Aorta (tissue), 5 donors: ENCODE results near the gene FAM13A. TPM values are rescaled to one million over a fixed set of nuclear protein-coding genes. Genes with fewer than 3 reads are reported as not detected.

Experiments used
- ATAC-seq: fragments of 200-7000 bp; cut with Tn5 transposase; one replicate; pipeline ENCODE4 v1.9.1; 2022; ENCODE audit warnings: moderate library complexity; ENCODE audit not compliant: low FRiP score
- DNase-seq, 2 donors: peaks; one replicate each; pipeline ENCODE4 v3.0.0-alpha.2; 2020
- H3K27ac ChIP-seq, 2 donors: one replicate each; pipeline ENCODE4 v1.5.1; 2013; ENCODE audit warnings: low read length in 2 of 2, mild to moderate bottlenecking in 2 of 2, moderate library complexity in 2 of 2, control low read depth in 1 of 2, inconsistent platforms in 1 of 2, low read depth in 1 of 2
- H3K27me3 ChIP-seq, 2 donors: one replicate each; pipeline ENCODE4 v1.6.1; 2013; ENCODE audit warnings: control low read depth in 1 of 2, low read length in 1 of 2, mild to moderate bottlenecking in 1 of 2, moderate library complexity in 1 of 2; ENCODE audit not compliant: insufficient read depth in 2 of 2, control insufficient read depth in 1 of 2
- H3K36me3 ChIP-seq, 2 donors: one replicate each; pipeline ENCODE4 v1.6.1; 2013; ENCODE audit warnings: control low read depth in 1 of 2, low read length in 1 of 2, mild to moderate bottlenecking in 1 of 2; ENCODE audit not compliant: insufficient read depth in 2 of 2, control insufficient read depth in 1 of 2
- H3K4me1 ChIP-seq, 2 donors: one replicate each; pipeline ENCODE4 v1.6.1; 2013; ENCODE audit warnings: low read length in 2 of 2, control low read depth in 1 of 2, mild to moderate bottlenecking in 1 of 2, moderate library complexity in 1 of 2; ENCODE audit not compliant: insufficient read depth in 2 of 2, control insufficient read depth in 1 of 2
- H3K4me3 ChIP-seq, 2 donors: one replicate each; pipeline ENCODE4 v1.5.1; 2013; ENCODE audit warnings: low read length in 2 of 2, control low read depth in 1 of 2, mild to moderate bottlenecking in 1 of 2
- H3K9me3 ChIP-seq: one replicate; pipeline ENCODE4 v1.6.1; 2013; ENCODE audit warnings: mild to moderate bottlenecking, low read length; ENCODE audit not compliant: control insufficient read depth
- WGBS, 2 donors: extraction: QIAGEN DNeasy Blood & Tissue Kit; methylation state at CpG; one replicate each; pipeline ENCODE4 v1.1.7; 2013; 5-methylcytosine and 5-hydroxymethylcytosine counted together
- intact Hi-C, 2 donors: fragments of 100-400 bp; cut with DNase I; formaldehyde crosslinking; loops; one replicate each; pipeline versions ENCODE4 v1.14.2 to v1.15.0; 2022
- polyA plus RNA-seq, 2 donors: library from polyadenylated mRNA; stranded (reverse); fragments of 200-250 nt; gene quantifications; one replicate each; pipeline ENCODE4 v1.2.3, GENCODE V29; 2013
- total RNA-seq, 2 donors: library from RNA; stranded (reverse); fragmentation: NEBNext Ultra II Directional; extraction: Animal tissue kit (Norgen Biotek cat#: 25700); gene quantifications; one replicate each; pipeline ENCODE4 v1.2.1, GENCODE V29; 2021
- donor health status: healthy with polysubstance abuse.
- donor health status: Bipolar disorder and iron deficiency.
- donor health status: DM: no; HTN: no; CAD: no.
- donor health status: DM: no; HTN: no; CAD: no.
- donor health status: DM: yes; HTN: yes; CAD: no.

Gene FAM13A
- total and polyA plus RNA-seq, 4 donors = 9.0 to 60.3 (median 23.5) TPM

DNA sequence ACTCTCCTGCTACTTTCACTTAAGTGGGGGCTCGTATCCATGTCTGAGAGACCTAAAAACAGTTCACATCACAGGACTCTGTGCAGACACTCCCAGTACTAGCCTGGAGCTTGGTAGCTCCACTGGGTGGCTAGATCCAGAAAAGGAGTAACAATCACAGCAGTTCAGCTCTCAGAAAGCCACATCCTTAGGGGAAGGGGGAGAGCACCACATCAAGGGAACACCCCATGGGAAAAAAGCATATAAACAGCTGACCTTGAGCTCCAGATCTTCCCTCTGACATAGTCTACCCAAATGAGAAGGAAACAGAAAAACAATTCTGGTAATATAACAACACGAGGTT is 175.8 kb downstream of the FAM13A start:
- ATAC-seq (no peak), DNase-seq (no peak)
- H3K36me3 ChIP-seq = no peaks in the 10 kb centered on the region
- no peaks in the 10 kb centered on the region for H3K9me3 ChIP-seq
- 86 to 91% methylated on average over 2 of the region's 2 CpGs for WGBS, 2 donors
- intact Hi-C loops = no loop called here
- no peaks in the 10 kb centered on the region for H3K27me3 ChIP-seq
- H3K27ac ChIP-seq = no peak overlapping the region
- no peak overlapping the region for H3K4me3 ChIP-seq
- H3K4me1 ChIP-seq = peaks cover 0 to 3% of the 10 kb centered on the region in 2 donors

DNA sequence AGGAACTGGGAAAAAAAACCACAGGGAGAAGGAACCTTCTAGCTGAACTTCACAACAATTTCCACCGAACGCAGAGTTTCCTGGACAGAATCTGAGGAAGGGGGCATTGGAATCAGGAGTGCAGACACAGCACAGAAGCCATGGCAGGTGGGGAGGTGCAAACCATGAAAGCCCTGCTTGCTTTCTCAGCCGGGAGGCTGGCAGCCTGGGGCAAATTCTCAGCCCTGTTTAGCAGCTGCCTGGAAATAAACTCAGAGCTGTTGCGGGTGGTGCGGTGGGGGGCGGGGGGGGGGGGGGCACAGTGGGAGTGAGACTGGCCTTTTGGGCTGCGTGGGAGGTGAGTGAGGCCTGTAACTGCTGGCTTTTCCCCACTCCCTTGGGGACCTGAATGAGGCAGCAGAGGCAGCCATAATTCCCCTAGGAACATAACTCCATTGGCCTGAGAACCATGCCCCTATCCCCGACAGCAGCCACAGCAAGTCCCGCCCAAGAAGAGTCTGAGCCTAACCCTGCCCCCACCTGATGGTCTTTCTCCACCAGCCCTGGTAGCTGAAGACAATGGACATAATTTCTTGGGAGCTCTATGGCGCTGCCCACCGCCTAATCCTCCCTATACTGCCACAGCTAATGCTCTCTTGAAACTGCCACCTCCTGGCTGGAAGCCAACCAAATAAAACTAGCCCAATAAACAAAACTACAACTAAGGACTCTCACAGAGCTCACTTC is 176.3 kb downstream of the FAM13A start:
- H3K9me3 ChIP-seq = no peaks in the 10 kb centered on the region
- DNase-seq = no peak
- no peaks in the 10 kb centered on the region for H3K36me3 ChIP-seq
- H3K4me3 ChIP-seq = no peak overlapping the region
- H3K27me3 ChIP-seq = no peaks in the 10 kb centered on the region
- H3K27ac ChIP-seq = no peak overlapping the region
- intact Hi-C loops = no loop called here
- WGBS, 2 donors = 66 to 70% methylated on average over 9 to 11 of the region's 11 CpGs
- ATAC-seq = no peak
- peaks cover 0 to 3% of the 10 kb centered on the region in 2 donors for H3K4me1 ChIP-seq

DNA sequence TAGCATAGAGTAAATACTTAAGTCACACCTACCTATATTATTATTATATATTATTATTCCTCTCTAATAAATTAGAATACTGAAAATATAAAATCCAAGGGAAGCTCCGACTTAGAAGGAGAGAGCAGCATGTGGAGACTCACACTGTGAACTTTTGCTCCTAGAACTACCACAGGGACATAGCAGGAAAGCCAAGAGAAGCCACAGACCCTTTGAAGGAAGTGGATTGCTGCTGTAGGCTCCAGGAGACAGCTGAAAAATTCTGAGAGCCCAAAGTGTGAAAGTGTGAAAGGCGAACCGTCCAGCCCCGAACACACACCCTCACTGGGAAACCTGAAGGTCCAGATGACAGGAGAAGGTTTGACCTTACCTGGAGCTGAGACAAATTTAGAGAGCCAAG is 177.0 kb downstream of the FAM13A start:
- ATAC-seq (no peak), DNase-seq (no peak)
- no peaks in the 10 kb centered on the region for H3K9me3 ChIP-seq
- no peaks in the 10 kb centered on the region for H3K27me3 ChIP-seq
- H3K4me3 ChIP-seq = no peak overlapping the region
- WGBS, 2 donors = 90 to 94% methylated on average over 4 of the region's 4 CpGs
- intact Hi-C loops = no loop called here
- no peaks in the 10 kb centered on the region for H3K36me3 ChIP-seq
- no peak overlapping the region for H3K27ac ChIP-seq
- peaks cover 0 to 3% of the 10 kb centered on the region in 2 donors for H3K4me1 ChIP-seq

DNA sequence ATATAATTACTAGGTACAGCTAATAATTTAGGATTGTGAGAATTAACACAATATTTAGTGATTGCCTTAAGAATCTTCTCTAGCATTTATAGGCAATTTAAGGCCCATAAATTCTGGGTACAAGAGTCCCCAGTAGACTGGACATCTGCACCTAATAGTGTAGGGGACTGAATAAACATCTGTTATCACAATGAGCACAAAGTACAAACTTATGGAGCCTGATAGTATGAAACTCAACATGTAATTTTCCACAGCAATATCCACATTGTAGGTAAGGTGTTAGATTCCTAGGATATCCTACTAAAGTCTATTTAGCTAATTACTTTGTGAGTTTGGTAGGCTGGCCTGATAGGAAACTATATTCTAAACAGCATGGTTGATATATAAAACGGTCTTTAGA is 178.3 kb downstream of the FAM13A start:
- WGBS, 2 donors = 83 to 89% methylated on average over 1 of the region's 1 CpG

DNA sequence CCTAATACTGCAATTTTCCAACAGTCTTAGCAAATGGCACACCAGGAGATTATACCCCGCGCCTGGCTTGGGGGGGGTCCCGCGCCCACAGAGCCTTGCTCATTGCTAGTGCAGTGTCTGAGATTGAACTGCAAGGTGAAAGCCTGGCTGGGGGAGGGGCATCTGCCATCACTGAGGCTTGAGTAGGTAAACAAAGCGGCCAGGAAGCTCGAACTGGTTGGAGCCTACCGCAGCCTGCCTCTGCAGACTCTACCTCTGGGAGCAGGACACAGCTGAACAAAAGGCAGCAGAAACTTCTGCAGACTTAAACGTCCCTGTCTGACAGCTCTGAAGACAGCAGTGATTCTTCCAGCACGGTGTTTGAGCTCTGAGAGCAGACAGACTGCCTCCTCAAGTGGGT is 186.6 kb downstream of the FAM13A start:
- 92 to 93% methylated on average over 9 of the region's 9 CpGs for WGBS, 2 donors
- intact Hi-C loops = no loop called here
- H3K27ac ChIP-seq = no peak overlapping the region
- DNase-seq (no peak), ATAC-seq (no peak)
- H3K9me3 ChIP-seq = no peaks in the 10 kb centered on the region
- H3K36me3 ChIP-seq = no peaks in the 10 kb centered on the region
- H3K4me3 ChIP-seq = no peak overlapping the region
- no peaks in the 10 kb centered on the region for H3K27me3 ChIP-seq
- no peaks in the 10 kb centered on the region for H3K4me1 ChIP-seq

More for the DNA sequence above, 178.3 kb downstream of the FAM13A start:
- no peak overlapping the region for H3K27ac ChIP-seq
- ATAC-seq = no peak
- H3K9me3 ChIP-seq = no peaks in the 10 kb centered on the region
- intact Hi-C loops = no loop called here
- no peaks in the 10 kb centered on the region for H3K27me3 ChIP-seq
- peaks cover 0 to 3% of the 10 kb centered on the region in 2 donors for H3K4me1 ChIP-seq
- no peak overlapping the region for H3K4me3 ChIP-seq
- DNase-seq = no peak
- H3K36me3 ChIP-seq = no peaks in the 10 kb centered on the region

DNA sequence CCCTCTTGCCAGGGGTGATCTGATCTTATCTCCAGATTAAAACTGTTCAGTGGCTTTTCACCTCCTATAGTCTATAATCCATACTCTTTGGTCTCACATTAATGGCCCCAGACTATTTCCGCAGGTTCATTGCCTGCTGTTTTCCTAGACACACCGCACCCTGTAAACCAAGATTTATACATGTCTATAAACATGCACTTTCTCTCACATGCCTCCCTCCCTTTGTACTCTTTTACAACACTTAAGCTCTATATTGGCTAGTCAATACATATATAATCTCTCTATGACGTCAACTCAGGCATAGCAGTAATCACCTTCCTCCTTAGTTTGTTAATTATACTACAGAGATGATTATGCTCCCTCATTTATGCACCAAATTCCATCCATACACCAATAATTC is 188.5 kb downstream of the FAM13A start:
- Histone ChIP-seq H3K36me3 (no peaks in the 10 kb centered on the region), H3K9me3 (no peaks in the 10 kb centered on the region), H3K4me1 (no peaks in the 10 kb centered on the region), H3K4me3 (no peak overlapping the region), H3K27ac (no peak overlapping the region), H3K27me3 (no peaks in the 10 kb centered on the region)
- no peak for DNase-seq
- 94 to 98% methylated on average over 3 of the region's 3 CpGs for WGBS, 2 donors
- intact Hi-C loops = no loop called here
- no peak for ATAC-seq

DNA sequence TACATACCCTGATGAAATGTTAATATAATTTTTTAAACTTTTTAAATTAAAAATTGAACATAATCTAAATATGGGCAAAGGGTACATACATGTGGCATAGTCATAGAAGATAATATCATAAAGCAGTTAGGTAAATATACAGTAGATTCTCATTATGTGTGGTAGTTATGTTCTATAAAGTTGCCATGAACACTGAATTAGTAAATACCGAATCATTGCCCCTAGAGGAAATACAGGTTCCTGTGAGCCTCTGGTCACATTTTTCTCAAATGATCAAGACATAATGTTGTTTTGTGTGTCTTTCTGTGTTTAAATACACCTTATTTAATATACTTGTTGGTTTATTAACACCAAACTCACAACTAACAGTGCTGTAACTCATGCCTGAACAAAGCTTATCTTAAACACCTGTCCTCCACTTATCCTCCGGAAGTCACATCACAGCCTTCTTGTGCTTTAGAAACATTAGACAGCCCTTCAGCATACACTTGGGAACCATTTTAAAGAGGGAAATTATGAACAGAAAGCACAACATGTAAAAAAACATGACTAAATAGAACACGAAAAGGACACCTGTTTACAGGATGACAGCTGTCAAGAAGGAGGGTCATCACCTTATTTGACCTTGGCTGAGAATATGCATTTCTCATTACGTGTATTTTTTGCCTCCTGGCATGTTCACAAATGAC is 190.0 kb downstream of the FAM13A start:
- Histone ChIP-seq H3K27ac (no peak overlapping the region), H3K4me3 (no peak overlapping the region), H3K4me1 (no peaks in the 10 kb centered on the region), H3K27me3 (no peaks in the 10 kb centered on the region), H3K36me3 (no peaks in the 10 kb centered on the region), H3K9me3 (no peaks in the 10 kb centered on the region)
- DNase-seq (no peak), ATAC-seq (no peak)
- WGBS, 2 donors = 65 to 68% methylated on average over 4 of the region's 4 CpGs
- intact Hi-C loops = no loop called here

DNA sequence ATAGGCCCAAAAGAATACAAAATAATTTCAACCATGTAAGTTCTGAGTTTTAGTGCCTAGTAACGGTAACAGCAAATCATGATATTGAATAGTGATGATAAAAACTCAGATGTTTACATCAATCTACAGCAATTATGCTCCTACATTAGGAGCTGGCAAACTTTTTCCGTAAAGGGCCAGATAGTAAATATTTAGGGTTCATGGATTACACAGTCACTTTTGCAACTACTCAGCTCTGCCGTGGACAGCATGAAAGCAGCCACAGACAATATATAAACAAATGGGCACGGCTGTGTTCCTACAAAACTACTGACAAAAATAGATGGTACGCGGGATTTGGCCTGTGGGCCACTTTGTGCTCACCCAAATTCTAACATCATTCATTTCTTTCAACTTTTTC is 191.5 kb downstream of the FAM13A start:
- ATAC-seq (no peak), DNase-seq (no peak)
- Histone ChIP-seq H3K27ac (no peak overlapping the region), H3K9me3 (no peaks in the 10 kb centered on the region), H3K4me3 (no peak overlapping the region), H3K36me3 (no peaks in the 10 kb centered on the region), H3K27me3 (no peaks in the 10 kb centered on the region), H3K4me1 (no peaks in the 10 kb centered on the region)
- 89 to 96% methylated on average over 6 of the region's 6 CpGs for WGBS, 2 donors
- intact Hi-C loops = no loop called here

DNA sequence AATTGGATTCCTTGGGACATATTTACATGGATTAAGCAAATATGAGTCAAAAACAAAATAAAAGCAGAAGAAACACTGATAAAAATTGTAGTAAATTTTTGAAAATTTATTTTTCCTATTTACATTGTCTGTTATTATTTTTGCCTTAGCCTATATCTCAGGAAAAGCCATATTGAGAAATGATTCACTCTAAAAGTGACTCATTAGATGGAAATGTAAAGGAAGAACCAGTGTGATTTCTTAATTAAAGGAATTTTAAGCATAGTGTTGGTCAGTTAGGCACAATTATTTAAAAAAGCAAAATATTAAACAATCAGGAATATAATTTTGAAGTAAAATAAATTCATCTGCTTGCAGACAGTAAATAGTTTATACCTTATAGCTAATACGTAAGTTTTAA is 191.9 kb downstream of the FAM13A start:
- WGBS, 2 donors = 95 to 99% methylated on average over 1 of the region's 1 CpG
- Histone ChIP-seq H3K4me3 (no peak overlapping the region), H3K36me3 (no peaks in the 10 kb centered on the region), H3K9me3 (no peaks in the 10 kb centered on the region), H3K27ac (no peak overlapping the region), H3K27me3 (no peaks in the 10 kb centered on the region), H3K4me1 (no peaks in the 10 kb centered on the region)
- no peak for DNase-seq
- no peak for ATAC-seq
- intact Hi-C loops = no loop called here
